ENCODE measurements around the gene TOMM40.

DNA sequence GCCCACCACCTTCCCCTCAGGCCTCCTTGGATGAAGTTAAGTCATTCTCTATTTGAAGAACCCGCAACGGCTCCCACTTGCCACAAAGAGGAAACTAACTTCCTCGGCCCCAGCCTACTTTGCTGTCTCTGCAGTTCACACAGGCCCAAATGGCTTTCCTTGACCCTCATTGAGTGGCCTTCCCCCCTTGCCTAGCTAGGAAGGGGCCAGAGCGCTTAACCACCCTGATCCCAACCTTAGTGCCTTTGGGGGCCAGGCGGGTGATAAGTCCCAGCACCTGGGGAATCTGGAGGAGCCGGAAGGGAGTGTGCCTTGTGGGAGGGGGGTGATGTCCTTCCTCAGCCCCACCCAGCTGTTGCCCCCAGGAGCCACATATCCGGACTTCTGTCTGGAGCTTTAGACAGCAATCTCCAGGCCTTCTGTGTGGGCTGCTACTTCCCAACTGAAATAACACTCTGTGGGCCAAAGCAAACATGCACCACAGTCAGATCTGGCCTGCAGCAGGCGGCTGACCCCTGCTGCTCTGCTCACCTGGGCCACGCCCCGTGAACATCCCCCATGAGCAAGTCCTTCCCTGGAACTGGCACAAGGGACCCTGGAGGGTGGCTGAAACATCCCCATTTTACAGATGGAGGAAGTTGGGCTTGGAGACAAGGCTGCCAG lies 34.5 kb upstream of the TOMM40 start:
- TF ChIP-seq POLR2AphosphoS5 (IDR thresholded peaks at IDR 0.05; ENCODE audit: low read depth, low read length) (no peak), TAF1 (IDR thresholded peaks at IDR 0.05; ENCODE audit: low read depth, low read length) (no peak)

Data from GM12891 (cell line).